Stomach smooth muscle (tissue), 2 donors: ENCODE data around the gene ABI3BP.

Source experiments
- H3K27ac ChIP-seq: one replicate; pipeline ENCODE4 v1.7.0; 2013; ENCODE audit warnings: mild to moderate bottlenecking, low read length, inconsistent platforms
- H3K27me3 ChIP-seq, 2 donors: one replicate each; pipeline ENCODE4 v1.7.0; 2013; ENCODE audit warnings: low read length in 2 of 2; ENCODE audit not compliant: insufficient read depth in 2 of 2, control insufficient read depth in 1 of 2
- H3K36me3 ChIP-seq, 2 donors: one replicate each; pipeline ENCODE4 v1.7.0; 2013; ENCODE audit warnings: low read length in 2 of 2; ENCODE audit not compliant: control insufficient read depth in 2 of 2, insufficient read depth in 2 of 2
- H3K4me1 ChIP-seq: one replicate; pipeline ENCODE4 v1.7.0; 2013; ENCODE audit warnings: low read length; ENCODE audit not compliant: control insufficient read depth, insufficient read depth
- H3K4me3 ChIP-seq, 2 donors: one replicate each; pipeline ENCODE4 v1.7.0; 2013; ENCODE audit warnings: low read length in 2 of 2
- H3K9ac ChIP-seq, 2 donors: one replicate each; pipeline ENCODE4 v1.7.0; 2013; ENCODE audit warnings: low read length in 2 of 2, mild to moderate bottlenecking in 1 of 2
- H3K9me3 ChIP-seq, 2 donors: one replicate each; pipeline ENCODE4 v1.7.0; 2013; ENCODE audit warnings: low read length in 2 of 2; ENCODE audit not compliant: control insufficient read depth in 2 of 2
- donor health status: healthy.
- donor health status: Pancreatic carcinoma.

Gene ABI3BP

DNA sequence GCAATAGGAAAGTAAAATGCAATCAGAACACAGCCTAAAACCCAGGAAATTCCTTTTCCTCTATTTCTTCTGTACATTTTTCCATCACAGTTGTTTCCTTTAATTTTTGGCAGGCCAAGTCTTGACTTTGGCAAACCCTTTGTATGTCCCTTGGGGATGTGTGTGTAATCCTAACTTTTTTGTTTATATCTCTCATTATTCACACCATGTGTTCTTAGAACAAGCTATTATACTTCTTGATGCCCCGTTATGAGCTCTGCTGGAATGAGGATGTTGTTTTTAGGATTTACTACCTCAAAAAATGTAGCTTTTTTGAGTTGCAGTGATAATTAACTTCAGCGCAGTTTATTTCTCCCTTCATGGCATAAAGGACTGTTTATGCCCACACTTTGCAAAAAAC, 123.4 kb downstream of the ABI3BP start:
- no peak overlapping the region for H3K9ac ChIP-seq
- H3K4me3 ChIP-seq, result no peak overlapping the region
- no peaks in the 10 kb centered on the region for H3K9me3 ChIP-seq
- no peaks in the 10 kb centered on the region for H3K27me3 ChIP-seq
- H3K36me3 ChIP-seq, result peaks cover 0 to 7% of the 10 kb centered on the region in 2 donors
- H3K27ac ChIP-seq, result no peak overlapping the region
- peaks cover 6% of the 10 kb centered on the region for H3K4me1 ChIP-seq

DNA sequence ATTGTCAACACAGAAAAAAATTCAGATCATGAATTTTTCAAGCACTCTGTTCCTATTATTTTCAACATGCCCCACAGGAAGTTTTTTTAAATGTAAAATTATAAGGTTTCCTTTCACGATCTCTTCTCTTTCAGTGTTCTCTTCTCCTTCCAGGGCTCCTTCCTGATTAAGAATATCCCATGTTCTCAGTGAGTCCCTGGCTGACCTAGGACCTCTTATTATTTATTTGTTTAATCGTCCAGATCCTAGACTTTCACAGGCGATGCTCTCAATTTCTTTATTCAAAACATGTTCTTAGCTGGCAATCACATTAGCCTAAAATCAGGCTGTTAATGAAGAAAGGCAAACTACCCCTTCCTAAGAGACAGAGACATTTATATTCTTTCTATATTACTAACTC, 124.3 kb downstream of the ABI3BP start:
- H3K9ac ChIP-seq, result no peak overlapping the region
- no peaks in the 10 kb centered on the region for H3K9me3 ChIP-seq
- no peak overlapping the region for H3K4me3 ChIP-seq
- peaks cover 6% of the 10 kb centered on the region for H3K4me1 ChIP-seq
- H3K27ac ChIP-seq, result no peak overlapping the region
- H3K36me3 ChIP-seq, result peaks cover 6 to 15% of the 10 kb centered on the region in 2 donors
- H3K27me3 ChIP-seq, result no peaks in the 10 kb centered on the region

DNA sequence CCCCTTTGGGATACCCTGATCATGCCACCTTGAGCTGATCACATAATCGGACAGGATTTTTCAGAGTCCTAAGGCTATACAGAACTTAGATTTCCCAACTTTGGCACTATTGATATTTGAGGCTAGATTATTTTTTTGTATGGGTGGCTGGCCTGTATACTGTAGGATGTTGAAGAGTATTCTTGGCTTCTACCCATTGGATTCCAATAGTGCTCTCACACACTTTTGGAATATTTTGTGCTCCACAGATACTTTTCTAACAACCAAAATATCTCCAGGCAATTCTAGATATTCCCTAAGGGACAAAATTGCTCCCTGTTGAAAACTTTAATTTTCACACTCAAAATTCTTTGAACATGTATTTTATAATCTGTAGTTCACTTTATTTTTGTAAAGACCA, 125.1 kb downstream of the ABI3BP start:
- no peaks in the 10 kb centered on the region for H3K9me3 ChIP-seq
- no peak overlapping the region for H3K9ac ChIP-seq
- peaks cover 7 to 8% of the 10 kb centered on the region in 2 donors for H3K36me3 ChIP-seq
- H3K27me3 ChIP-seq, result no peaks in the 10 kb centered on the region
- H3K27ac ChIP-seq, result no peak overlapping the region
- H3K4me1 ChIP-seq, result peaks cover 6% of the 10 kb centered on the region
- H3K4me3 ChIP-seq, result no peak overlapping the region

DNA sequence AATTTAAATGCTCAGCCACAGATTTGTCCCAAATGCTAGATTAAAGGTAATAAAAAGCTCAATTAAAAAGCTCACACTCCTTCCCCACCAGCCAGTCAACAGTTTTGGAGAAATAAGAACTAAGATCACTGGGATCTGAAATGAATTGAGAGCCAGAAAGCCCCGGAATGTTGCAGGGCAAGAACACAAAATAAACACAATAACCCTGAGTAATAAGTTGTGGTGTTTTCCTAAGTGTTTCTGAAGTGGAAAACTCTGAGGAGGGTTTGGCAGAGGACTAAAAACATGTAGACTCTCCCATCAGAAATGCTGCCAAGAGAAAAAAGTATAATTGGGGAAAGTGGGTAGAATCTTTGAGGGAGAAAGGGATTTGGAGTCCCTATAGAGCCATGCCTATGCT, 127.8 kb downstream of the ABI3BP start:
- H3K9me3 ChIP-seq, result no peaks in the 10 kb centered on the region
- H3K4me1 ChIP-seq, result peaks cover 6% of the 10 kb centered on the region
- no peak overlapping the region for H3K4me3 ChIP-seq
- H3K9ac ChIP-seq, result no peak overlapping the region
- peaks cover 7 to 16% of the 10 kb centered on the region in 2 donors for H3K36me3 ChIP-seq
- H3K27me3 ChIP-seq, result no peaks in the 10 kb centered on the region
- no peak overlapping the region for H3K27ac ChIP-seq

DNA sequence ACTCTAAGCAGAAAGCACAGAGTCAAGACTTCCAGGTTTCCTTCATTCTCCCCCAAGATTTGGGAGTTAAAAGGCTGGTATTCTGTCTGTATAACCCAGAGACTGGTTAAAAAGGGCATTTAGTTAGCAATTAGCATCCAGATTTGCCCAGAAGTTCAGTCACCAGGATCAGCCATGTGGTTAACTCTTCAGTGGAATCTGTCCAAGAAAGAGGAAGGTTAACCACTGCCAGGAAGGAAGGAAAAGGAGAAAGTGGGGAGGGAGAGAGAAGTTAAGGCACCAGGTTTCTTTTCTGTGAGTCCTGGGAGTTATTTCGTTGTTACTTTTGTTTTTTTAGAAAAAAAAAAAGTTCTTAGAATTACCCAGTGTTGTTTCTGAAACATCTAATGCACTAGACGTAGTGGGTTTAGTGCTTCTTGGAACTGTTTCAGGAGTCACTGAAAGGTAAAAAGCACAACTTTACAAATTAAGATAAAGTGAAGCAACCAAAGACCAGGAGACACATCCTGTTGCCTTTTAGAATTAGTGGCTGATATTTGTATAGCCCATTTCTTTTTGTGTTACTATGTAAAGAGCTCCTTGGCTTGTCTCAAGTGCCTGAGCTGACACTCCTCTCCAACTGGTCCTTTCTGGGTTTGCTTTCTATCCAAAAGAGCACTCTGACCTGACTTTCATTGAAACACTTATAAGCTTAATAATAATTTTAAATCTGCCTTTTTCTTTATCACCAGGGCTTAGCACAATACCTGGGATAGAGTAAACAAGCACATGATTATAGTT, 128.6 kb downstream of the ABI3BP start:
- no peaks in the 10 kb centered on the region for H3K27me3 ChIP-seq
- no peak overlapping the region for H3K27ac ChIP-seq
- no peaks in the 10 kb centered on the region for H3K9me3 ChIP-seq
- no peaks in the 10 kb centered on the region for H3K4me1 ChIP-seq
- no peak overlapping the region for H3K9ac ChIP-seq
- peaks cover 7 to 16% of the 10 kb centered on the region in 2 donors for H3K36me3 ChIP-seq
- no peak overlapping the region for H3K4me3 ChIP-seq

DNA sequence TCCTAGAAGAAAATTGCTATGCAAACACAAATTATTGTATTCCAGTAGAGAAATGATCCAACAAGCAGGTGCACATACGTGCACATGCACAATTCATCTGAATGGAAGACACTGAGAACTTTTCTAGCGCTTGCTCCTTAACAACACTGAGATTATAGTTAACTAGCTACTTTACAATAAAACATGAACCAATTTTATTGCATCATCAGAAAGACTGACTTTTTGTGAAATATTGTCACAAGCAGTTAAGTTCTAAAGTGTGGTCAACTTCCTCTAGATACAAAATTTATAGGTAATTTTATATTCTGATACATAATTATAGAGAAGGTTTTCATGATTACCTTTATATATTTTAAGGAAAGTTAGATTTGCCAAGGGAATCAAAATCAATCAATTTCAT, 135.4 kb downstream of the ABI3BP start:
- H3K4me3 ChIP-seq, result no peak overlapping the region

DNA sequence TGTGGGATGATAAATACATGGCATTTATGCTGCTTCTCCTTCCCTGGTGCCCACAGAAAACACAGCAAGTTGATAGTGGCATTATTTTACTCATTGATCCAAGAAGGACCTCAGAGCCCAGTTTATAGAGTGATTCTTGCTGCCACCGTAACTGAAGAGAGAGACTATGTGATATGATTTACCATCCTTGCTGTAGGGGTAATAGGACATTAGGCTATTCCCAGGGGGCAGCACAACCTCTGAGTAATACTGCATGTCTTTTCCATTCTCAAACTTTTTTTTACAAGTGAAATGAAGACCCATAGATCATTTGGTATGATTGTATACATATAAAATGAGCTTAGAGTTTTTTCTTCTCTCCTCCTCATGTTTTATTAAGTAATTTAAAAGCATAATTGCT, 136.4 kb downstream of the ABI3BP start:
- Histone ChIP-seq H3K4me3 (no peak overlapping the region), H3K9ac (no peak overlapping the region), H3K27me3 (no peaks in the 10 kb centered on the region), H3K9me3 (no peaks in the 10 kb centered on the region), H3K36me3 (peaks cover 8 to 21% of the 10 kb centered on the region in 2 donors), H3K27ac (no peak overlapping the region), H3K4me1 (no peaks in the 10 kb centered on the region)

More for the DNA sequence above, 135.4 kb downstream of the ABI3BP start:
- Histone ChIP-seq H3K27me3 (no peaks in the 10 kb centered on the region), H3K9me3 (no peaks in the 10 kb centered on the region), H3K4me1 (no peaks in the 10 kb centered on the region), H3K9ac (no peak overlapping the region), H3K36me3 (peaks cover 2 to 16% of the 10 kb centered on the region in 2 donors), H3K27ac (no peak overlapping the region)

DNA sequence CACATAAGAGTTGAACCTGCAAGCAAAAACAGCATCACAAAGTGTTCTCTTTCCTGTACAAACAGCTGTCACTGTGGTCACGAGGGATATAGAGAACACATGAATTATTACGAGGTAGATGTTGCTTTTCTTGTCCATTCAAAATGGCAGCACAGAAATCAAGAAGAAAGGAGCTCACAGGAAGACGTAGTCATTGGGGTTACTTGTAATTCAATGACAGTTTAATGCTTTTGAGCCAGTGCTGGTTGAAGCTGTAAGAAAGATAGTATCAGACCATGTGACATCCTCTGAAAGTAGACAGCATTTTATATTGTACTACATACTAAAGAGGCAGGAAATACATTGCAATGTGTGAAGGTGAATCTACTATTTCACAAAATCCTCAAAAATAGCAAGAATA, 140.4 kb downstream of the ABI3BP start:
- no peaks in the 10 kb centered on the region for H3K4me1 ChIP-seq
- H3K27ac ChIP-seq, result no peak overlapping the region
- peaks cover 18 to 24% of the 10 kb centered on the region in 2 donors for H3K36me3 ChIP-seq
- H3K4me3 ChIP-seq, result no peak overlapping the region
- H3K9ac ChIP-seq, result no peak overlapping the region
- no peaks in the 10 kb centered on the region for H3K27me3 ChIP-seq
- H3K9me3 ChIP-seq, result no peaks in the 10 kb centered on the region

DNA sequence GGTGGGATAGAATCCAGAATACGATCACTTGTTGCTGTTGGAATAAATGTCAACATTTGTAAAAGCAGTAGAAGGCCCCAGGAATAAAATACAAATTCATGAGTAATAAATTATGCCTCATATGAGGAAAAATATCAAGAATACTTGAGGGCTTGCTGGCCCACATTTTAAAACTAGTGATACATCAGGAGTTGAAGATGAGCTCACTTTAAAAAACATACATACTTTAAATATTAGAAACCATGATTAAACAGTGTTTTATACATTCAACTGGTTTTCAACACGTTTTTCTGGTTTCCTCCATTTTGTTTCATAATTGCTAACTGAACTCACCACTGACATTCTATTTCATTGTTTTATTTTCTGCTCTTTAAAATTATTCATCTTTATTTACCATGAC, 142.5 kb downstream of the ABI3BP start:
- peaks cover 18 to 23% of the 10 kb centered on the region in 2 donors for H3K36me3 ChIP-seq
- no peaks in the 10 kb centered on the region for H3K9me3 ChIP-seq
- H3K4me1 ChIP-seq, result no peaks in the 10 kb centered on the region
- H3K27ac ChIP-seq, result no peak overlapping the region
- H3K4me3 ChIP-seq, result no peak overlapping the region
- no peaks in the 10 kb centered on the region for H3K27me3 ChIP-seq
- H3K9ac ChIP-seq, result no peak overlapping the region

DNA sequence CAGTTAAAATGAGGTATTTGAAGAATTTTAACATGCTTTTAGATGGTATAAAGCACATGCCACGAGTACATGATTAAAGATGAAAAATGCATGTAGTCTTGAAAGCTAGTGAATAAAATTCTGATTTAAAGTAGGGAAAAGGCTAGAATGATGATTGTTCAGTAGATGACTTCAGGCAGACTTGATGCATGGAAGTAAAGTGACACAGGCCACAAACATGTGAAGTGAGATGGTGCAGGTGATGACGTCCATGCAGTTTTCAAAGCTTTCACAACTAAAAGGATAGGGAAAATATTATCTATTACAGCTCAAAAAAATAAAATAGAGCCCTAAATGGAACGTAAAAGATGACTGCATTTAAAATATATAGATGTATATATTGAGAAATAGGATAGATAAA, 143.1 kb downstream of the ABI3BP start:
- H3K9ac ChIP-seq, result no peak overlapping the region
- no peak overlapping the region for H3K27ac ChIP-seq
- H3K36me3 ChIP-seq, result peaks cover 18 to 26% of the 10 kb centered on the region in 2 donors
- H3K4me1 ChIP-seq, result no peaks in the 10 kb centered on the region
- no peaks in the 10 kb centered on the region for H3K9me3 ChIP-seq
- no peak overlapping the region for H3K4me3 ChIP-seq
- no peaks in the 10 kb centered on the region for H3K27me3 ChIP-seq
